NCI-H510A treated with DMSO at 0.1 percent for 48 hours (cell line): ENCODE data around the gene INO80.
A peak's percentile ranks its signal among the peaks of the same experiment; 100 is the strongest.

Source experiments
- DNase-seq: peaks from one replicate; lab custom pipeline; 2025; lab: John Stamatoyannopoulos, UW

INO80 gene

DNA sequence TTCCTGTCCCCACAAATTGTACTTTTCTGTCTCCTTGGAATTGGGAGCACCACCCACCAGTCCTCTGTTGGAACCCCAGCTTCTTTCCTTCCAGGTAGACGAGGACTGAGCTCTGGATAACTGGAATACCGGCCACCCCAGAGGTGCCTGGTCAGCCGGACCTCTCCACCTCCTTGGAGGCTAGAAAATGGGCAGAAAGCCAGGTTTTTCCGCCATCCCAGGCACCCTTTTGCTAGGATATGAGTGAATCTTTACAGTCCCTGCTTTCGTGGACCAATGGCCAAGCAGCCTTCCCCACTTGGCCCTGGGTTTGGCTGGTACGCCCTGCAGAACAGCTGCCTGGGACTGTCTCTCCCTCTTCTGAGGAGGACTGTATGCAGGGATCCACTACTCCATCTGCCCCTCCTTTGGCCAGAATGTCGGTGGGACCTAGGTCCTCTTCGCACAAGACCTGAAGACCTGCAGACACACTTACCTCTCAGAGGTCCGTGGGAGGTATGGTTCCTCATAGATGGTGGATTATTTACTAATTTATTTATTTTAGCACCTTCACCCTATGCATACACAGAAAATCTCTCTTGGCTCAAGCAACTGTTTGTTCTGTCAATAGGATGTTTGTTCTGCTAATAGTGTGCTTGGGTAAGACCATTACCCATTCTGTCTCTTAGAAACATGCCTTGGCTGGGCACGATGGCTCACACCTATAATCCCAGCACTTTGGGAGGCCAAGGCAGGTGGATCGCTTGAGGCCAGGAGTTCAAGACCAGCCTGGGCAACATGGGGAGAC, 171.4 kb downstream of the INO80 start:
- no peak for DNase-seq

DNA sequence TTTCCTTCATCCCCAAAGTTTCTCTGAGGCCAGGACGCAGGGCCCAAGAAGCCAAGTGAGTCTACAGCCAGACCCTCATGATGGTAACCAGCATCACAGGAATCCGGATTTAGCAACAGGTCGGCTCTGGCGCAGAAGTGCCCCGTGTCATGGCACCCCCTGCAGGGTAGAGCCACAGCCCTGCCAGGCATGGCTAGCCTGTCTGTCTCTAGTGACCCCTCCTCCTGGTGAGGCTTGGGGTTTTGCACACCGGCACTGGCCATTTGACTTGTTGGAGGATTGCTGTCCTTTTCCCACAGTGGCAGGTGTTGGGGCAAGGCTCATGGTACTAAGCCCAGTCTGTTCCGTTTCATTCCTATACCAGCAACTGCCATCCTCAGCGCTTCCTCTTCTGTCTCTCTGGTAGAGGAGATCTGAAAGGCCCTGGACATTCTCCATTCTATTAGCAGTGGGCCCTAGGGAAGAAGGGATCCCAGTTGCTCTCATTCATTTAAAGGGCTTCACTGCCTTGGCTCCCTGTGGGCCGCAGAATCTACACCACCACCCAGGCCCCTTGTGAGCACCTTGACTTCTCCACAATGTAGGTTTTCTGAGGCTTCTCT, 172.2 kb downstream of the INO80 start:
- DNase-seq = no peak

DNA sequence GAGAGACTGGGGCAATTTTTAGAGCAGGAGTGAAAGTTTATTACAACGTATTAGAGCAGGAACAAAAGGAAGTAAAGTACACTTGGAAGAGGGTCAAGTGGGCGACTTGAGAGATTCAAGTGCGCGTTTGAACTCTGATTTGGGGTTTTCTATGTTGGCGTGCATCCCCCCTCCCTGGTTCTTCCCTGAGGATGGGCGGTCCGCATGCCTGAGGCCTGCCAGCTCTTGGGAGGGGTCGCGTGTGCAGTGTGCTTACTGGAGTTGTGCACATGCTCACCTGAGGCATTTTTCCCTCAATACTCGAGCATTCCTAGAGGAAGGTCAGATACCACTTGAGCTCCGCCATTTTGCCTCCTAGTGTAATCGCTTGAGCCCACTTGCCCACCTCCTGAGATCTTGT, 173.2 kb downstream of the INO80 start:
- no peak for DNase-seq

DNA sequence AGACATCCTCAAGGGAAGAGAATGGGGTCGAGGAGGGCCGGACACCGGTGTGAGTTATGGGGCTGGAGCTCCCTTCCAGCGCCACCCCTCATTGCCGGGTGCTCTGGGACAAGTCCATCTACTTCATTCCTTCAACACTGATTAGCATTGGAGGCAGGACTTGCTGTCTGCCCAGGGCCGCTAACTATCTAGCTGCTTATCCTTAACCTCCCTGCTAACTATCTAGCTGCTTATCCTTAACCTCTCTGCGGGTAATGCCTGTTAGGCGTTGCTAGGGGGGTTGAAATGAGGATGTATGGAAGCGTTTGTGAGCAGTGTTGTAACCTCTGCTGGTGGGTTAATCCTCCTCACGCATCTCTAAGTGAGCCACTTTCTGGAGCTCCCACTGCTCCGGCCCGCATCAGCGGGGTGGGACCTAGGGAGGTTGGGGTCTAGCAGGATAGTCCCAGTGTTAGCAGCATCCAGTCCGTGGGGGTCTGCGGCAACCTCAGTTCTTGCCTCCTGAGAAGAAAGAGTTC, 173.7 kb downstream of the INO80 start:
- DNase-seq = no peak

DNA sequence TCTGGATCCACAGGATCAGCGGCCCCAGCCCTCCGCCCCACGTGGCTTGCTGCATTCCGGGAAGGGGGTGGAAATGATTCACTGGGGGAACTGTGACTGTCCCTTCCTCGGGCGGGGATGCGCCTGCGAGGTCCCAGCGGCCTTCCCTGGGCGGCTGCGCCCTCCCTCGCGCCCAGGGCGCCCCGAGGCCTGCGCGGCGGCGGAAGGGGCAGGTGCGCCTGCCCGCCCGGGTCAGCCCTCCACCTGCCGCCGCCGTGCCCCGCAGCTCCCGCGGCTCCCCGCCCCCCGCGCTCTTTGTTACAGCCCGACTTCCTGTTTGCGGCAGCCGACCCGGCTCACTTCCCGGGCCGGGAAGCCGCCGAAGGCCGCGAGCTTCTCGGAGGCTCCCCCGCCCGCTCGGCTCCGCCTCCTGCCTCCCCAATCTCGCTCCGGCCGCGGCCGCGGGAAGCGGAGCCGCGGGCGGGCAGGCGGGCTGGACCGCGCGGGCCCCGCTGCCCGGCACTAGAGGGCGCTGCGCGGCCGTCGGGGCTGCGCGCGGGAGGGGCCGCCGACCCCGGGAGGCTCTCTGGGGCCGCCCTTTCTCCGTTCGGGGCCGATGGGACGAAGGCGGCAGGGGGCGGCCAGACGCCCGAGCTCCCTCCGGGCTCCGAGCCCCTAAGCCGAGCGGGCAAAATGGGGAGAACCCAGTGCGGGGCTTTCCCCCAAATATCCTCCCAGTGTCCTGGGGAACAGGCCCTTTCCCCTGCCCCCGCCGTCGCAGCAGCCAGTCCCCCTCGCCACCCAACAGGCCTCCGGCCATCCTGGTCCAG, 174.3 kb downstream of the INO80 start:
- peak; percentile 60 for DNase-seq

DNA sequence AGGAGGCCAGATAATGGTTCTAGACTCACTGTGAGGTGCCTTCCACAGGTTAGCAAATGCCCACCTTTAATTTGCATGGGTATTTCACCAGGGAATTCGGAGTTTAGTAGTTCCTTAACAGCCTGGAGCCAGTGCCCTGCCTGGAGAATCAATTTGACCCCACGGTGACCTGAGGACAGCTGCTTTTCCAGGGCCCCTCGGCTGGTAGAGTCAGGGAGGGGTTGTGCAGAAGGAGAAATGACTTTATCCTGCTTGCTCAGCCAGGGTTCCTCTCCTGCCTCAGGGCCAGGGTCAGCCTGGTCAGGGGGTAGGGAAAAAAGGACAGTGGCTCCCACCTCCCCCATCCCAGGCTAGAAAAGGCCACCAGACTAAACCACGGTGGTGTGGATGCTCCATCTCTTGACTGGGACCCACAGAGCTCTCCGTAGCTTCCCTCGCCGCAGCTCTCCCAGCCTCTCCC, 175.0 kb downstream of the INO80 start:
- no peak for DNase-seq

DNA sequence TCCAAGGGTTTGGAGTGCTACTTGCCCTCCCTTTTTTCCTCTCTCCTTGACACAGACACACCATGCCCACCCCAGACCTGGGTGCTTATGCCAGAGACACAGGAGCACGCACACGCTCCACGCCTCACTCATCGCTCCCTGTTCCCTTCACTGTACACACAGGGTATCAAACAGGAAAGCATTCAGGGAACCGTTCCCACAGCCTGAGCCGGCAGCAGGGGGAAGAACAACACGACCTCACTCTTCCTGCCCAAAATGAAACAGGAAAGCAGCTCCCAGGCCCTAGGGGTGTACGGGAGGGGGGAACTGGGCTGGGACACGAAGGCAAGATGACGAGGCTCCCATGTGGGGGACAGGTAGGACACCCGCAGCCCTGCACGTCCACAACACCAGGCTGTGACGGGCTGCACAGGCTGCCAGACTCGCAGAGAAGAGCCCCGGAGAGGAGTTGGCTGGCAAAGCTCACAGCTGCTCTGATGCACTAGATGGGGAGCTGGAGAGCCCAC, 175.7 kb downstream of the INO80 start:
- no peak for DNase-seq

DNA sequence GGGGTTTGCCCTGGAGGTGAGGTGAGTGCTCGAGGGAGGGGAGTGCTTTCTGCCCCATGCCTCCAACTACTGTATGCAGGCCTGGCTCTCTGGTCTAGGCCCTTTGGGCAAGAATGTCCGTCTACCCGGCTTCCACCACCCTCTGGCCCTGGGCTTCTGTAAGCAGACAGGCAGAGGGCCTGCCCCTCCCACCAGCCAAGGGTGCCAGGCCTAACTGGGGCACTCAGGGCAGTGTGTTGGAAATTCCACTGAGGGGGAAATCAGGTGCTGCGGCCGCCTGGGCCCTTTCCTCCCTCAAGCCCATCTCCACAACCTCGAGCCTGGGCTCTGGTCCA, 177.6 kb downstream of the INO80 start:
- DNase-seq = no peak

DNA sequence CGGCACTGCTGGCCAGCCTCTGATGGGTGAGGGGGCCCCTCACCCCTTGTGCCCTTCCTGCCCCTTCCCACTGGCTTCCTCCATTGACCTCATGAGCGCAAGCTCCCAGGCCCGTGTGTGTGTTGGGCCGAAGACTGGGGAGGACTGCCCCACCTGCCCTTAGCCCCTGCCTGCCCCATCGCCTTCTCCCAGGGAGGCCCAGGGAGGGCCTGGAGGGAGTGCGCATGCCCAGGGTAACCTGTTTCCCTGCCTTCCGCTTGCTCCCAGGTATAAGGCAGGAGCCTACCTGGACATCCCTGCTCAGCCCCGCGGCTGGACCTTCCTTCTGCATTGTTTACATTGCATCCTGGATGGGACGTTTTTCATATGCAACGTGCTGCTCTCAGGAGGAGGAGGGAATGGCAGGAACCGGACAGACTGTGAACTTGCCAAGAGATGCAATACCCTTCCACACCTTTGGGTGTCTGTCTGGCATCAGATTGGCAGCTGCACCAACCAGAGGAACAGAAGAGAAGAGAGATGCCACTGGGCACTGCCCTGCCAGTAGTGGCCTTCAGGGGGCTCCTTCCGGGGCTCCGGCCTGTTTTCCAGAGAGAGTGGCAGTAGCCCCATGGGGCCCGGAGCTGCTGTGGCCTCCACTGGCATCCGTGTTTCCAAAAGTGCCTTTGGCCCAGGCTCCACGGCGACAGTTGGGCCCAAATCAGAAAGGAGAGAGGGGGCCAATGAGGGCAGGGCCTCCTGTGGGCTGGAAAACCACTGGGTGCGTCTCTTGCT, 178.1 kb downstream of the INO80 start:
- no peak for DNase-seq

DNA sequence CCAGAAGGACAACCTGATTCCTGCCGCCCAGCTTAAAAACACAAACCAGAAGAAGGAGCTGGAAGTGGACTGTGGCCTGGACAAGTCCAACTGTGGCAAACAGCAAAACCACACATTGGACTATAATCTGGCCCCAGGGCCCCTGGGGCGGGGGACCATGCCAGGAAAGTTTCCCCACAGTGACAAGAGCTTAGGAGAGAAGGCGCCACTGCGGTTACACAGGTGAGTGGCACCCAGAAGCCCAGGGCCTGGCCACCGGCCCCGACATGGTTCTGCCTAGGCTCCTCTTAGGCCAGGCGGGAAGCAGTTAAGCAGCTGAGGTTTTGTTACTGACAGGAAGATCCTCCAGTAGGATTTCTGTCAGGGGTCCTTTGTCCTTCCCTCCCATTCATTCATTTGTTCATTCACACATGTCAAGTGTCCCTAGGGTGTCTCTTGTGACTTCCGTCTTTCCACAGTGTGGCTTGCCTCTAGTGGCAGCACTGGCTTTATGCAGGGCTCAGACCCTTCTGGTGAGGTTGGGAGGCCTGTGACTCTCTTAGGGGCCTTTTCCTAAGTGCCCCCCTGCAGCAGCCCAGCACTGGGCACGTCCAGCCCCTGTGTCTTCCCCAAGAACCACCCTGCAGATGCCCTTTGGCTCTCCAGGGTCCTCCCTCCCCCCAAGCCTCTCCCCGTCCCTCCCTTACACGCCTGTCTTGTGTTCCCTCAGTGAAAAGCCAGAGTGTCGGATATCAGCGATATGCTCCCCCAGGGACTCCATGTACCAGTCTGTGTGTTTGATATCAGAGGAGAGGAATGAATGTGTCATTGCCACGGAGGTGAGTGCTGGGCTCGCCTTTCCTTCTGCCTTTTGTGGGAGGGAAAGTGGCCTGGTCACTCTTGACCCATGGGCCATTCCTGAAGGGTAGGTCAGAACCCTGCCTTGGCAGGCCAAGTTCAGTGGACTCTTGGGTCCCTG, 179.1 kb downstream of the INO80 start:
- no peak for DNase-seq

DNA sequence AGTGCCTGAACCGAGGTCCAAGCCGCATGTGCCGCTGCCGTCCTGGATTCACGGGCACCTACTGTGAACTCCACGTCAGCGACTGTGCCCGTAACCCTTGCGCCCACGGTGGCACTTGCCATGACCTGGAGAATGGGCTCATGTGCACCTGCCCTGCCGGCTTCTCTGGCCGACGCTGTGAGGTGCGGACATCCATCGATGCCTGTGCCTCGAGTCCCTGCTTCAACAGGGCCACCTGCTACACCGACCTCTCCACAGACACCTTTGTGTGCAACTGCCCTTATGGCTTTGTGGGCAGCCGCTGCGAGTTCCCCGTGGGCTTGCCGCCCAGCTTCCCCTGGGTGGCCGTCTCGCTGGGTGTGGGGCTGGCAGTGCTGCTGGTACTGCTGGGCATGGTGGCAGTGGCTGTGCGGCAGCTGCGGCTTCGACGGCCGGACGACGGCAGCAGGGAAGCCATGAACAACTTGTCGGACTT, 179.8 kb downstream of the INO80 start:
- DNase-seq = no peak

DNA sequence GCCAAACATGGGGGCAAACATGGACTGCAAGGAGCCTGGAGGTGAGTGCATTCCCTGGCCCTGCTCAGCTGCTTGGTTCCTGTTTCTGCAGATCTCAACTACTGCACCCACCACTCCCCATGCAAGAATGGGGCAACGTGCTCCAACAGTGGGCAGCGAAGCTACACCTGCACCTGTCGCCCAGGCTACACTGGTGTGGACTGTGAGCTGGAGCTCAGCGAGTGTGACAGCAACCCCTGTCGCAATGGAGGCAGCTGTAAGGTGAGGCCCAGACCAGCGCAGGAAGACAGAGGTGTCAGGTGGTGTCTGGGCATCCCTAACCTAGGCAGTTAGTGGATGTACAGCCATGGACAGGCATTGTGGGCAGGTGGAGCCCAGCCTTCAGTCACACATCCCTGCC, 181.6 kb downstream of the INO80 start:
- DNase-seq = no peak

DNA sequence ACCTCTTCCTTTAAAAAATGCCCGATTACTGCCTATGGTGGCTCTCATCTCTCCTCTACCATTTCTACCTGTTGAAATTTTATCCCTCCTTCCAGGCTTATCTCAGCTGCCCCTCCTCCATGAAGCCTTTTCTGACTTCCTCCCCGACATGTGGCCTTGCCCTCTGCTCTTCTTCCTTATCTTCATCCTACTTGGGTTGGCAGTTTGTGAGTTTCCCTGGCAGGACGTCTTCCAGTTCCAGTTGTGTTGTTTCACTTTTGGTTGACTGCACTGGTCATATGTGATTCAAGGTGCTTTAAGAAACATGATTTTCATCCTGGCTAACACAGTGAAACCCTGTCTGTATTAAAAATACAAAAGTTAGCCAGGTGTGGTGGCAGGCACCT, 182.6 kb downstream of the INO80 start:
- no peak for DNase-seq

DNA sequence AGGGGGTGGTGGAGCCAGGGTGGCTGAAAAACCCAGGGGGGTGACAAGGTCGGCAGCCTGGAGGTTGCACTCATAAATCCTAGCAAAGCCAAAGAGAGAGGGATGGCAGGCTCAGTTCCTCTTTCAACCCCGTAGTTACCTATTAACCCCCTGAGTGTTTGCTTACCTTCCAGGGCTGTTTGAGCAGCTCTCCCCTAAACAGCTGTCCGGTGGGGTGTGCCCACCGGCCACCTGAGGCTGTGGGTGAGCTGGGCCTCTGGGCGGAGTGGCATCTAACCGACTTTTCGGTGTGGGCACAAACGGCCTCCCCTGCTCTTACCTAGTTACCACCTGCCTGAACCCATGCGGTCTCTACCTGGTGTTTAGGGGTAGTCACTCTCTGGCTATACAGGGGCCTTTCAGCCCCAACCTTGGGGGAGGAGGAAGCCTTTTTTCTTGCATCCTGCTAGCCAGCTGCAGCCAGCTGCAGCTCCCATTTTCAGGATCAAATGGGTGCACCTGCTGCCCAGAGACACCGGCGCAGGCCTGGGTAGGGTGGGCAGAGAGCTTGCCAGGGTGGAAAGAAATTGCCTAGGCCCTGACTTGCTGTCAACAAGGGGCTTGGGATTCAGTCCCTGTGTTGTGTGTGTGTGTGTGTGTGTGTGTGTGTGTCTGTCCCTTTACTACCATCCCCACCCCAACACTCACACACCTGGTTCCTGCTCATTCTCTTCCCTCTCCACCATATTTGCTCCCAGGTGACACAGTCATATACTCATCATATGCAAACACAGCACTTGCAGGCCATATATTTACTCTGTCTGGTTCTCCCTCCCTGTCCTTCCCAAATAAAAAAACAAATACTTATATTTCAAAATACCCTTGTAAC, 183.2 kb downstream of the INO80 start:
- DNase-seq = peak; percentile 61

DNA sequence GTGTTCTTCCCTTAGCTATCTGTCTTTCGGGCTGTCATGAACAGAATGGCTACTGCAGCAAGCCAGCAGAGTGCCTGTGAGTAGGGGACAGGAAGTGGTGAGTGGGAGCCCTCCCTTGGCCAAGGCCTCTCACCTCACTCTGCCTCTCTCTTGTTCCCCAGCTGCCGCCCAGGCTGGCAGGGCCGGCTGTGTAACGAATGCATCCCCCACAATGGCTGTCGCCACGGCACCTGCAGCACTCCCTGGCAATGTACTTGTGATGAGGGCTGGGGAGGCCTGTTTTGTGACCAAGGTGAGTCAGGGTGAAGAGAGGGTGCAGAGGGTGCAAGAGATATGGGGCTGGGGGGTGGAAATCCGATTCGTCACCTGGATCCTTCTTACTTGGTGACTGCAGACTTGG, 183.9 kb downstream of the INO80 start:
- peak; percentile 59 for DNase-seq

DNA sequence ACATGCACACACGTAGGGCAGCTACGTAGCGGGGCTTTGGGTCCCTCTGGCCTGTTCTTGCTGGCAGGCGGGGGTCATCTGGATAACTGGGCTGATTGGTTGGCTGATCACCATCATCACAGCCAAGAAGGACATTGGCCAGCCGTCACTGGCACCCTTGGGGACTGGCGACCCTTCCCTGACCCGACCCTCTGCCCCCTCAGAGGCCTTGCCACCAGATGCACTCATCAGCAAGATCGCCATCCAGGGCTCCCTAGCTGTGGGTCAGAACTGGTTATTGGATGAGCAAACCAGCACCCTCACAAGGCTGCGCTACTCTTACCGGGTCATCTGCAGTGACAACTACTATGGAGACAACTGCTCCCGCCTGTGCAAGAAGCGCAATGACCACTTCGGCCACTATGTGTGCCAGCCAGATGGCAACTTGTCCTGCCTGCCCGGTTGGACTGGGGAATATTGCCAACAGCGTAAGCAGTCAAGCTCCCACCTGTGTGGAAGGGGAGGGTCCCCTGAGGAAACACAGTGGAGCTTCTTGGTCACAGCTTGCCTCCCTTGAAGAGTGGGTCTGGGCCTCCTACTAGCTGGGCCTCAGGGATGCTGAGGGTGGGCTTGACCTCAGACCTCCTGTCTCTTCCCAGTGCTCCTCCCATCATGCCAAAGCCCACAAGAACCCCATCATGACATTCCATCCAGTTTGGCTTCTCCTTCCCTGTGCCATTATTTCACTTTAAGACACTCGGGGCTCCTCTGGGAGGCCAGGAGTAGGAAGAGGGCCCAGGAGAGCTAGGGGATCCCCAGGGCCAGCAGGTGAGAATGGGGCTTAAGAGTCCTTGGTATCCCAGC, 184.6 kb downstream of the INO80 start:
- no peak for DNase-seq

DNA sequence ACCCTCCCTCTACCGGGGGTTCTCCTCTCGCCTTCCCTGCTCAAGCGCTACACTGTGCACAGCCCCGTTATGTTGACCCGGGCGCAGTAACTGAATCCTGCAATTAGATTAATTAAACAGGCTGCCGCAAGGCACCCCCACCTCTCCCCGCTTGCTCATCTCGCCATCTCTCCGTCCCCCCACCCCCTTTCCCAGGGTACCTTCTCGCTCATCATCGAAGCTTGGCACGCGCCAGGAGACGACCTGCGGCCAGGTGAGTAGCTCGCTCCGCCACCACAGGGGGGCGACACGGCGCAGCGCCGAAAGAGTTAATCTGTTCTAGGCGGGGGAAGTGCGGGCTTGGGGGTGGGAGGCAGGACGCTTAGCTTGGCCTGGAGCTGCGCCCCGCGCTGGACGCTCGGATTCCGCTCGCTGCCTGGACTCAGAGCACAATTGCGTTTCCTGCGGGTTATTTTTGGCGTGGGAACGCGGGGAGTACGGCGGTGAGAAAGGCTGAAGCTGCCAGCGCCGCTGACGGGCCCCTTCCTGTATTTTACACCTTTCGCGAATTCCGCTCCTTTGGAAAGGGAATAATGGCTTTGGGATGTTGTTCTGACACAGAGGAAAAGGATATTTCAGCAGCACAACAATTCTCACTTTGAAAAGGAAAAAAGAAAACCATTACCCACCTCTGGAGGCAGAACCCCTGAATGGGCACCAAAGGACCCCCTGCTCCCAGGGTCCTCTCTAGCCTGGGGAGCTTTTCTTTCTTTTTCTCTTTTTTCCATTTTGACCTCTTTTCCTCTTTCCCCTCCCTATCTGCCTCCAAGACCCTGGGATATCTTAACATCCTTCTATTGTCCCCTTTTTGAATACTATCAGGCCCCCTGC, 185.4 kb downstream of the INO80 start:
- DNase-seq = peak; percentile 64
